PC-3 (cell line): ENCODE data around the gene ARHGEF6. TPM values are rescaled to one million over a fixed set of nuclear protein-coding genes. Genes with fewer than 3 reads are reported as not detected.

ENCODE experiments used
- ATAC-seq: fragments of 200-7000 bp; cut with Tn5 transposase; 2 replicates; pipeline ENCODE4 v1.9.1; 2020; ENCODE audit warnings: mild to moderate bottlenecking, moderate library complexity
- BruUV-seq: library from RNA; stranded (reverse); fragments of 400-500 nt; replicated peaks from 2 replicates; lab custom pipeline; 2021; lab: Mats Ljungman, UMichigan
- CTCF ChIA-PET: fragments of 300-600 bp; sonication (Branson Sonifier 250); formaldehyde crosslinking; loops from one replicate; lab custom pipeline; 2022; ENCODE audit warnings: antibody characterized with exemption; lab: Charles Lee
- POLR2A ChIA-PET: fragments of 300-600 bp; sonication (Branson Sonifier 250); formaldehyde crosslinking; loops from one replicate; lab custom pipeline; 2022; ENCODE audit warnings: antibody characterized with exemption; ENCODE audit not compliant: unreplicated experiment; lab: Charles Lee
- DNase-seq: peaks from one replicate; pipeline ENCODE4 v3.0.0-alpha.2; 2015
- H2AFZ ChIP-seq: fragments of 300-600 bp; sonication (generic); 2 replicates; pipeline ENCODE4 v1.6.0; 2016; ENCODE audit warnings: antibody characterized with exemption, low read length
- H3F3A ChIP-seq: fragments of 300-600 bp; sonication (generic); one replicate; pipeline ENCODE4 v1.6.0; 2017; ENCODE audit warnings: antibody characterized with exemption, low read length, control low read depth, mild to moderate bottlenecking; ENCODE audit not compliant: unreplicated experiment
- H3K27ac ChIP-seq: fragments of 300-600 bp; sonication (generic); 2 replicates; pipeline ENCODE4 v1.5.1; 2016; ENCODE audit warnings: mild to moderate bottlenecking, low read length
- H3K27me3 ChIP-seq: fragments of 300-600 bp; sonication (generic); 2 replicates; pipeline ENCODE4 v1.6.1; 2016; ENCODE audit warnings: low read length, mixed read lengths
- H3K36me3 ChIP-seq: fragments of 300-600 bp; sonication (generic); 2 replicates; pipeline ENCODE4 v1.6.1; 2016; ENCODE audit warnings: low read depth, mixed run types, low read length, mixed read lengths
- H3K4me1 ChIP-seq: fragments of 300-600 bp; sonication (generic); 2 replicates; pipeline ENCODE4 v1.5.1; 2016; ENCODE audit warnings: low read length; ENCODE audit not compliant: insufficient read depth
- H3K4me2 ChIP-seq: fragments of 300-600 bp; sonication (generic); 2 replicates; pipeline ENCODE4 v1.6.0; 2016; ENCODE audit warnings: low read length
- H3K4me3 ChIP-seq: fragments of 300-600 bp; sonication (generic); 2 replicates; pipeline ENCODE4 v1.5.1; 2016; ENCODE audit warnings: mild to moderate bottlenecking, low read length, mixed read lengths
- H3K79me2 ChIP-seq: fragments of 300-600 bp; sonication (generic); 2 replicates; pipeline ENCODE4 v1.6.1; 2017; ENCODE audit warnings: low read length, mixed read lengths
- H3K9ac ChIP-seq: fragments of 300-600 bp; sonication (generic); 2 replicates; pipeline ENCODE4 v1.6.0; 2016; ENCODE audit warnings: mild to moderate bottlenecking, low read length
- H3K9me2 ChIP-seq: fragments of 300-600 bp; sonication (generic); replicated peaks from 2 replicates; pipeline ENCODE4 v1.6.1; 2016; ENCODE audit warnings: mixed run types, low read length, mixed read lengths
- H3K9me3 ChIP-seq: fragments of 300-600 bp; sonication (generic); 2 replicates; pipeline ENCODE4 v1.6.1; 2016; ENCODE audit warnings: low read length, mixed read lengths
- H4K20me1 ChIP-seq: fragments of 300-600 bp; sonication (generic); 2 replicates; pipeline ENCODE4 v1.6.1; 2016; ENCODE audit warnings: low read length, mixed read lengths
- CTCF ChIP-seq: fragments of 300-600 bp; sonication (generic); conservative IDR thresholded peaks from 2 replicates; pipeline ENCODE4 v1.5.1; 2017; ENCODE audit warnings: antibody characterized with exemption, low read depth, mild to moderate bottlenecking, low read length
- EZH2 ChIP-seq: fragments of 300-600 bp; sonication (generic); IDR thresholded peaks from one replicate; pipeline ENCODE4 v1.6.1; 2017; ENCODE audit warnings: antibody characterized with exemption, mild to moderate bottlenecking, low read length; ENCODE audit not compliant: unreplicated experiment
- EZH2phosphoT487 ChIP-seq: fragments of 300-600 bp; sonication (generic); IDR thresholded peaks from 2 replicates; pipeline ENCODE4 v1.6.1; 2018; ENCODE audit warnings: mild to moderate bottlenecking, antibody characterized with exemption, low read length, borderline replicate concordance
- intact Hi-C: fragments of 100-400 bp; cut with micrococcal nuclease; formaldehyde crosslinking; loops from 2 replicates; pipeline ENCODE4 v1.9.0; 2023
- total RNA-seq: library from RNA; depleted of rRNA; stranded (reverse); fragments of >200 nt; gene quantifications from 2 replicates; pipeline ENCODE4 v1.2.3, GENCODE V29; 2014

The ARHGEF6 gene
- total RNA-seq, 1 experiment from 2014 or later: 3.3 TPM

- Histone ChIP-seq H3K27me3 (no peaks in the 10 kb centered on the region), H4K20me1 (no peaks in the 10 kb centered on the region), H3F3A (no peaks in the 10 kb centered on the region), H3K9ac (no peak overlapping the region), H2AFZ (no peak overlapping the region), H3K4me2 (no peak overlapping the region), H3K79me2 (no peaks in the 10 kb centered on the region), H3K36me3 (no peaks in the 10 kb centered on the region), H3K4me3 (no peak overlapping the region), H3K4me1 (no peaks in the 10 kb centered on the region), H3K9me2 (no peaks in the 10 kb centered on the region), H3K27ac (no peak overlapping the region), H3K9me3 (no peaks in the 10 kb centered on the region)
- ChIA-PET POLR2A (no interaction called here), CTCF (interaction anchor here (0.7 kb wide), 1 partner anchor 18 kb away, joined by 3 read pairs; no protein-coding TSS in a partner anchor)
- TF ChIP-seq EZH2: no peak
- no peak for TF ChIP-seq EZH2phosphoT487
- no peak for TF ChIP-seq CTCF
- ATAC-seq: no peak
- BruUV-seq: no TSS peak
- intact Hi-C loops: no loop called here
- DNase-seq: no peak
These were observed 35.2 kb downstream of the ARHGEF6 start for GRCh38 chrX:136745215-136746173.

- TF ChIP-seq CTCF (no peak), EZH2 (no peak), EZH2phosphoT487 (no peak)
- no peak overlapping the region for H3K4me2 ChIP-seq
- H3K79me2 ChIP-seq: no peaks in the 10 kb centered on the region
- ATAC-seq (no peak), DNase-seq (no peak)
- H4K20me1 ChIP-seq: no peaks in the 10 kb centered on the region
- no peaks in the 10 kb centered on the region for H3K36me3 ChIP-seq
- H3K9me3 ChIP-seq: no peaks in the 10 kb centered on the region
- ChIA-PET CTCF (no interaction called here), POLR2A (no interaction called here)
- H3K4me1 ChIP-seq: no peaks in the 10 kb centered on the region
- H3K9ac ChIP-seq: no peak overlapping the region
- no peak overlapping the region for H3K27ac ChIP-seq
- H3F3A ChIP-seq: no peaks in the 10 kb centered on the region
- no peak overlapping the region for H3K4me3 ChIP-seq
- H3K9me2 ChIP-seq: no peaks in the 10 kb centered on the region
- H3K27me3 ChIP-seq: no peaks in the 10 kb centered on the region
- H2AFZ ChIP-seq: no peak overlapping the region
- no TSS peak for BruUV-seq
- intact Hi-C loops: no loop called here
These were observed 37.9 kb downstream of the ARHGEF6 start for GRCh38 chrX:136742721-136743379.
